NCI-H2107 (cell line): ENCODE results near the gene HIVEP1.

ENCODE experiments used
- DNase-seq: peaks from one replicate; lab custom pipeline; 2025; lab: John Stamatoyannopoulos, UW

HIVEP1 gene

DNA sequence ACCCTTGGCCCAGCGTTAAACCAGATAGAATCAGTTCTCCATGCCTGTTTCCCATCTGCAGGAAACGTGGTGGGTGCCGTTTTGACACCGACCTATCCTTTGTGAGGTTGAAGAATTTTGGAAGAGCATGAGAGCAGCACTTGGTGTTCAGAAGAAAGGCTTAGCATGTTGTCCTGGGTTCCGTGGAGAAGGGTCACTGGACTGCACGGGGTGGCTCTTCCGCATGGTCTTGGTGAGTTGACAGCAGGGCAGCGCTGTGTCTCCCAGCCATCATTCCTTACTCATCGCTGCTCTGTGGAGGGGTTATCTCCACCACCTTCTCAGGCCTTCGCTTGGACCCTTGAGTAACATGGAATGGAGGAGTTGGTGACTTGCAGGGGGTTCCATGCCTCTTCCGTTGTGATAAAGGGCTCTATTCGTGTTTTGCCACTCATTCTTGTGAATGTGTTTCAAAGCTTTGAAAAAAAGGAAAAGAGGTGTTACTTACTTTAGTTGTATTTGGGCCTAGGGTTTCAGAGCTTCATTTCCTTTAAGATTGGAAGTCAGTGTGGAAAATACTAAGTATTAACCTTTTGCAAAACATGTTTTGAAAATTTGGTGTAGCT lies 8.2 kb downstream of the HIVEP1 start:
- DNase-seq, result no peak

DNA sequence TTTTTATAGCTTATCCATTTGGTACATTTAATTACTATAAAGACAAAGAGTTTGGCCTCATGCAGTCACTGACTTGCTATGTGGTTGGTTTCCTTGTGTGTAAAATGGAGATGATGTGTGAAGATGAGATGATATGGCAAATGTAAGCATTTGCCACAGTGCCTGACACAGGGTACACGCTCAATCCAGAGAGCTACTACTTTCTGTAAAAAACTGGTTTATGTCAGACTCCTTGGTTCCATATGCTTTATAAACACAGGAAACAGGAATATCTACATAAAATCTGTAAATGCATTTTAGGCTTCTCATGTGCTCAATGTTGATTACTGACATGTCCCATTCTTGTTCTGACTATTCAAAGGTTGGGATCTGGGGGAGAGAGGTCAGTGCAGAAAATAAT lies 10.4 kb downstream of the HIVEP1 start:
- DNase-seq, result no peak

DNA sequence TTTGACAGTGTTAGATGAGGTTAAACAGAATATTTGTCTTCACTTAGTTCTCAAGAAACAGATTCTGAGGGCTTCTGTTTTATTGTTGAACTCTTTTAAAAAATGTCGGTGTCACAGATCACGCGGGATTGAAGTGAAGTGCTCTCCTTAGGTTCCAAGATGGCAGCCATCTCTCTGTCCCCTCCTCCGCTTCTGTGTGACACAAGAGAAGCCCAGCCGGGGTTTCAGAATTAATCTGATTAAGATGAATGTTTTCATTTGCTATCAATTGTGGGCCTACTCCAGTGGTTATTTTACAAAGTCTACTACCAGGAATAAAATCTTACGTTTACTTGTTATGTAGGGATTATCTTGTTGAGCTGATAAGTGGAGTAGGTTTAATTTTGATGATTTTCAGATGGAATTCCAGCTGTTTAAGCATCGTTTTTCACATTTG lies 10.9 kb downstream of the HIVEP1 start:
- no peak for DNase-seq

DNA sequence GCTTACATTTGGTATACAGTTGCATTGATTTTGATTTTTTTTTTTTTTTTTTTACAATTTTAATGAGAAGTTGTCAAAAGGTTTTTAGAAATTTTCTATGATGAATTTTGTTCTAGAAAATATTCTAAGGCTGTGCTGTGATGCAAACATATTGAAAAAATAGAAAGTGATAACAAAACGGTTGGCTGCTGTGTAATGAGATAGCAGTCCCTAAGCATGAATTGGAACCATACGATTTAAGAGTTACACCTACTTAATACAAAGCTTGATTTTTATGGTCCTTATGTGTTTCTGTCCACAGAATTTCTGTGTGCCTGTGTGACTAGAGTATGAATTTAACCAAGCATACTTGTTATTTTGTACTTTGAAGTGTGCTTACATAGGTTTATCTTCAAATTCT lies 12.1 kb downstream of the HIVEP1 start:
- DNase-seq, result no peak

DNA sequence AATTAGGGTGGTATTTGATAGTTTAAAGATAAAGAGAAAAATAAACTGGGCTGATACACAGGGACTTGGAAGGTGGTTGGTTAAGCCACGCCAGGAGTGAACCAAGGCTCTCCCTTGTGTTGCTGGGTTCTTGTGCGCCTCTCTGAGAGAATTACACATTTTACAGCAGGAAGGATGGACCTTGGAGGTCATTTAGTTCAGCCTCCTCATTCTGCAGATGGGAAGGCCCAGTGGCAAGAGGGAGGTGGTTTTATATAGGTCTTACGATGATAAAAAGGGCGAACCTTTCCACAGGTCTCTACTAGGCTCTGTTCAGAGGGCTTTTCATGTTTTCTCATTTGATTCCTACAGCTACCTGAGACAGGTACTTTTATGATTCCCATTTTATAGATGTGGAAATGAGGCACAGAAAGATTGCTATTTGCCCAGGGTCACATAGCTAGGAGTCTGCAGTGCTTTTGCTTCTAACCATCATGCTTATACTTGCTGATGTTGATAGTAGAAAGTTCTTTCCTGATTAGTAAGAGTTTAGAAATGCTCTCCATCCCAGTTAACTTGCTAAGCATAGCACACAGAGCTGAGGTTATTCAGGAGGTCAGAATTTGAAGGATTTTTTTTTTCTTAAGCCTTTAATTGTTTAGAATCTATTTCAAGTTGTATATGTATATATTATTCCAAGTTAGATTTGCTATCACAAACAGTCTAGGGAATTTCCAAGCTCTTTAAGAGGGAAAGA lies 12.8 kb downstream of the HIVEP1 start:
- no peak for DNase-seq

DNA sequence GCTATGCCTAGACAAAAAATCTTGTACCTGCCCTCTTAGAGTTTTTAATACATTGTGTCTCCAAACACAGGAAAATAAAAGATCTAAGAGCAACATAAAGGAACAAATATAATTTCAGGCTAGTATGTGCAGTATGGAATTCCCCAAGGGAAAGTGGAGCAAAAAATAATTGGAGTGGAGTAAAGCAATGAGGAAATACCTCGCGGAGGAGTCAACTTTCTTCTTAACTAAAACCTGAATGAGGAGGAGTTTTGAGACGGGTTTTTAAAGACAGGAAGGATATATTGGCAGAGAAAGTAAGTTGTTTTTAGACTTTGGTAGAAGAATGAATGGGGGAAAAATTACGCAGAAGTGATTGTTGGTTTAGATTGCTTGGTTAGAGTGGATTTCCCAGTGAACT lies 14.0 kb downstream of the HIVEP1 start:
- no peak for DNase-seq

DNA sequence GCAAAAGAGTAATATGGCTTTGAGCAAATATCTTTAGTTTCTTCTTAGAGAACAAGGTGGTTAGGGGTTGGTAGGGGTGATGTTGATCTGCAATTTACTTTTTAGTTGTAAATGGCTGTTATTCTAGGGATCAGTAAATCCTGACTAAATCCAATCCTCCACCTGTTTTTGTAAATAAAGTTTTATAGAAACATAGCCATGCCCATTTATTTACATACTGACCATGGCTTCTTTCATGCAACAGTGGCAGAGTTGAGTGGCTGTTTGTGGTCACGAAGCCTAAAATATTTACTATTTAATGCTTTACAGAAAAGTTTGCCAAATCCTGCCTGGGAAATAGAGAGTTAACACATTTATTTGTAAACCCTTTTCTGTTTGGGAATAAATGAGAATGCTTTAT lies 14.7 kb downstream of the HIVEP1 start:
- no peak for DNase-seq

DNA sequence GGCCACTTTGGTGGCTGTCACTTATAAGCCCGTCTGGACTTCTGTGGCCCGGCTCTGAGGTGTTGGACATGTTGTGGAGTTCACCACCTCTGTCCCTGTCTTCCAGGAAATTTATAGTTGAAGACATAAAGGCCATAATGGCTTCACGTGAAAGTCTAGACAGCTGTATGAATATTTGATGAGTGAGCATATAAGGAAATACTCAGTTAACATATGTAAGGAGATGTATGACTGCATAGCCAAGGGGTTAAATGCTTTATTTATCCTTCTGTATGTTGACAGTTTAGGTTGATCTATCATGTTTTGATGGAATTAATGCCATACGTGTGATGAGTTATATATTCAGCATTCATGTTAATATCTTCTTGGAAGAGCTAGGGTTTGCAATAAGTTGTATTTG lies 16.1 kb downstream of the HIVEP1 start:
- DNase-seq, result no peak

DNA sequence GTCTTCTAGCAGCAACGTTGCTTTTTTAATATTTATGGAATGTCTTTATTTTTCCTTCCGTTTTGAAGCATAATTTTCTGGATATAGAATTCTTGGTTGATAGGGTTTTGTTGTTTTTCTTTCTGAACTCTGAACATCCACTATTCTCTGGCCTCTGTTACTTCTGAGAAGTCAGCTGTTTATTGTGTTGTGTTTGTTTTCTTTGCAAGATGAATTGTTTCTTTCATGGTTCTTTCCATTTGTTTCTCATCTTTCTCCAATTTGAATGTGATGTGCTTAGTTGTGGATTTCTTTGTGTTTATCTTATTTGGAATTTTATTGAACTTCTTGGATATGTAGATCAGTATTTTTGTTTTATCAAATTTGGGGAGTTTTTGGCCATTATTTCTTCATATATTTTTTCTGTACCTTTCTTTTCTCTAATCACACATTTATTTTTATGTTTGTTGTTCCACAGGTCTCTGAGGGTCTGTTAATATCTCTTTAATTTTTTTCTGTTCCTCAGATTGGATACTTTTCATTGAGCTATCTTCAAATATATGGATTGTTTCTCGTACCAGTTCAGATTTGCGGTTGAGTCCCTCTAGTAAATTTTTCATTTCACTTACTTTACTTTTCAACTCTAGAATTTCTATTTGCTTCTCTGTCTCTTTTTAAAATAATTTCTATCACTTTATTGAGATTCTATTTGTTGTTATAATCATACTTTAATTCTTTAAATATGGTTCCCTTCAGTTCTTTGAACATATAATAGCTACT lies 18.0 kb downstream of the HIVEP1 start:
- DNase-seq, result no peak

DNA sequence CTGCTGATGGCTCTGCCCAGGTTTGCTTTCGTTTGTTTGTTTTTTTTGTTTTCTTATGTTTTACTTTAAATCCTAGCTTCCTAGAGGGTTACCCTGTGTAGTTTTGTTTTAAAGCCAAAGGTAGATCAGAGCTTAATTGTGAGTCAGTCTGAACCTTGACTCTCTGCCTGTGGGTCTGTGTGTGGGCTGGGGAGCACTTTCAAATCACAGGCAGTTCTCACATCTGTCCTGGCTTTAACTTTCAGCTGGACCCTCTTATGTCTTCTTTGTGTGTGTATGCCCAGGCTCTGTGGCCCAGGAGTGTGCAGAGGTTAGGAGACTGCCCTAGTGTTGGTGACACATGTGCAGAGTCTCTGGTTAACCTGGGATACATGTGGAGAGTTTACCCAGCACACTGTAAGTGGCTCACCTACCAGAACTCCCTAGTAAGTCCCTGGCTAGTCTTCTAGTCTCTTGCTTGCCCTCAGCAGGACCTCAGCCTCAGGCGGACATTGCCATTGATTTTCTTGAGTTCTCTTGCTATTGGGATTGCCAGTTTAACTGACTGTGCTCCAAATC lies 19.0 kb downstream of the HIVEP1 start:
- DNase-seq, result no peak

DNA sequence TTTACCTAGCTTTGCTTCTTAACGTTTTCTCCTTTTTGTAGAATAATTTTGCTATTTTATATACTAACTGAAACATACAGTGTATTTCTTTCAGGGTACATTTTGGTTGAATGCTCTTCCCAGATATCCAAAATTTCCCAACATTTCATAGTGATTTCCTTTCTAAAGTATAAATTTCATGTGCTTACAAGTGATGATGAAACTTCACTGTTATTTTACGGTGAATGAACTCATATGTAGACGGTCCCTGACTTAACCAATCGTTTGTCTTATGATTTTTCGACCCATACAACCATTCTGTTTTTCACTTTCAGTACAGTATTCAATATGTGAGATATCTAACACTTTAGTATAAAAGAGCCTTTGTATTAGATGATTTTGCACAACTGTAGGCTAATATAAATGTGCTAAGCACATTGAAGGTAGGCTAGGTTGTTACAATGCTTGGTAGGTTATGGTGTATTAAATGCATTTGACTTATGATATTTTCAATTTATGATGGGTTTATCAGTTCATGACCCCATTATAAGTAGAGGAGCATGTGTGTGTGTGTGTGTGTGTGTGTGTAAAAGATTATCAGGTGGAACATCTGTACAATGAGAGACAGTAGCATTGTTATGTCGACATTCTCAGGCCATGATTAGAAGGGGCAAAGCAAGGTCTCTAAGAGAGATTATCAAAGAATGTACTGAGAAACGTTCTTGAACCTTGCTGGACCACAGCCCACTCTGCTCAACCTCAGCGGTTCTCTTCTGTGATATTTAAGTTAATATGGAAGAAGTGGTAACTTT lies 20.9 kb downstream of the HIVEP1 start:
- DNase-seq, result no peak

DNA sequence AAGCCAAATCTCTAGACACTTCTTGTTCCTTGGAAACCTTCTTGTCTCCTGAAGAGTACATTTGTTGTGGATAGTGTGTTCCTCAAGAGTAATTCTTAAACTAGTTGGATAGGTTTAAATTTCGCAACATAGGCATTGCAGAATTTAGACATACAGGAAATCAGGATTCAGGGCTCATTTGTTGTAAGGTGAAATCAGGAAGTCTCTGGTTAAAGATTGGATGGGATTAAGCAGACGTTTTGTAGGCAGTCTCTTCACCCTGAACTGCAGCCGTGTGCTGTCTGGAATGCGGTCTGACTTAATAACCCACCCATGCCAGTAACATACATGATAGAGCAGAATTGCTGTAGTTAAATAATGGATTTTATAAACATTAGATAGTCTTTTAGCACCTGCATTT lies 21.7 kb downstream of the HIVEP1 start:
- DNase-seq, result no peak

DNA sequence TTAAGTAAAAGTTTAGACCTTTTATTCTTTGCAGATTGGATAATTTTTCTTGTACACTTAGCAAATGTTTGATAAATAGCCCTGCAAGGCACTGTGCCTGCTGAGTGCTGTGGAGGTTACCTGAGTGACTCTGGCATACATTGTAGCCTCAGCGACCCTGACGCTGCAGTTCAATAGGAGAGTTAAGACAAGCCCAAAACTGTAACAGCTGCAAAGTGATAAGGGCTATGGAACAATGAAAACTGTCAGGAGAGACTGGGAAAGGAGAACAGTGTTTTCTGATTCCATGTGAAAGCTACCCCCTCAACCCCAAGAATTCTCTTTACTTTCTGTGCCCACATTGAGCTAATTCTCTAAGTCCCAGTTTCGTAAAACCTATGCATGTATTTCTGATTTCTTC lies 22.2 kb downstream of the HIVEP1 start:
- DNase-seq, result no peak

DNA sequence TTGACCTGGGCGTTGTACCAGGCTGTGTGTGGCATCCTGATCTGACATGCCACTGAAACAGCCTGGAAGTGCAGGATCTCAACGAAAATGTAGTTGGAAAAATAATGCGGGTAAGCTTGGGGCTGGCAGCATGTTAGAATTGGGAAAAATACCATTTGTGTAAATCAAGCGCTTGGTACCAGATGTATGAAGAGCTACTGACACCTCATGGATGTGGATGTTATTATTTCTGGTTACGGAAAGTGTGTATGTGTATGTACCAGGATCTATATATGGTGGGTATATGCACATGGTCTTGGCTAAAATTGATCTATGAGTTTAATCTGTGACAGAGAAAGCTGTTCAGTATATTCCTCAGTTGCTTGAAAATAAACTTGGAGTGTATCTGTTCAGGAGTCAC lies 22.7 kb downstream of the HIVEP1 start:
- DNase-seq, result no peak

DNA sequence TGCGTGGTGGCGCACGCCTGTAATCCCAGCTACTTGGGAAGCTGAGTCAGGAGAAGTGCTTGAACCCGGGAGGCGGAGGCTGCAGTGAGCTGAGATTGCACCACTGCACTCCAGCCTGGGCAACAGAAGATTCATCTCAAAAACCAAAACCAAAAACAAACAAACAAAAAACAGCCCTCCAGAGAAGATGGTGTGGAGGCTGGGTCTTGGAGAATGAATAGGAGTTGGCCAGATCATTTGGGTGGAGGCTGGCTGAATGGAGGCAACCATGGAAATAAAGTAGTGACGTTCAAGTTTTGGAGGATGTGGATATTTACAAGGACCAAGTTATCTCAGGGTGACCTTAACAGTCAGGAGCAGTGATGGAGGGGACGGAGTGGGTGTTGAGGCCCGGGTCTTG lies 24.7 kb downstream of the HIVEP1 start:
- DNase-seq, result no peak

DNA sequence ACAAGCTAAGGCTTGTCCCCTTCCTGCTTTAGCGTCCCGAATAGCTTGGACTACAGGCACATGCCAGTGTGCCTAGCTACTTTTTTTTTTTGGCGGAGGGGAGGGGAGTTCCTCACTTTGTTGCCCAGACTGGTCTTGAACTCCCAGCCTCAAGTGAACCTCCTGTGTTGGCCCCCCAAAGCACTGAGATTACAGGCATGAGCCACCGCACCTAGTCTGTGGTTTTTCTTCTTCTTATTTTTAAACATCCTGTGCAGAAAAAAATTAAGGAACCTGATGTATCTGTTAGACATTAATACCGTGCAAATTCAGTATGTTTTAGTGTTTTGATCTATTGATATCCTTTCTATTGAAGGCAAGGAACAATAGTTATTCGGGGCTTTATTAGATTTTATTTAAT lies 25.7 kb downstream of the HIVEP1 start:
- no peak for DNase-seq

DNA sequence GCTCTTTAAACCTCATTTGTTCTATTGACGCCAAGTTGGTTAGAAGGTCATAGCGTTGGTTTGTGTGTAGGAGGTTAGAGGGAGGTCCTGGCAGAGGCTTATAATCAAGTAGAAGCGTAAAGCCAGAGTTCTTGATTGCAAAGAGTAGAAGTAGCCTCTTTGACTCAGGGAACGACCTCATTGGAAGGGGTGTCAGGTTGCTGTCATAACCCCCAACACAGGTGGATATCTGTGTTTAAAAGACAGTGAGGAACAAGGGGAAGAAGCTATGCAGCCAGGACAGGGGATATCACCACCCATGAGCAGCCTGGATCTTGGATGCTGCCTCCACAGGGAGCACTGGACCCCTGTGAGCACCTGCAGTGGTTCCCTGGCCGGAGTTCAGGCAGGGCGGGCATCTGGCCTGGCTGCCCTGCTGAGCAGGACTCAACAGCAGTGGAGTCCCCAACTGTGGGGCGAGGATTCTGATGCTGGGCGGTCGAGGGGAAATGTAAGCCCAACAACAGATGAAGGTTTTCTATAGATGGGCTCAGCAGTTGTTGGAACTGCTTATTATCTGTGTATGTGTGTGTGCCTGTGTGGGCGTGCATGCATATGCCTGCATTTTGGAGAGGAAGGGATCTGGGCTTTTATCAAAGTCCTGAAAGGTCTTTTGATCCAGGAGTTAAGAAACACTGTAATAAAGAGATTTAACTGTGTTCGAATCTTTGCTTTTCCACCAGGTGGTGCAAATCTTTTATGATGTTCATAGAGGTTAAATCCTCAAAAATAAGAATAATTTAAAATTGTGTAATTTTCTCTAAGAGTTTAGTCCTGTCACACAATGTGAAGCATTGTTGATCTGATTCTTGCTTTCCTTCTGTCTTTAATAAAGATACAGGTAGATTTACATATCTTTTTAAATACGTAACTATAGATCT lies 27.7 kb downstream of the HIVEP1 start:
- no peak for DNase-seq

DNA sequence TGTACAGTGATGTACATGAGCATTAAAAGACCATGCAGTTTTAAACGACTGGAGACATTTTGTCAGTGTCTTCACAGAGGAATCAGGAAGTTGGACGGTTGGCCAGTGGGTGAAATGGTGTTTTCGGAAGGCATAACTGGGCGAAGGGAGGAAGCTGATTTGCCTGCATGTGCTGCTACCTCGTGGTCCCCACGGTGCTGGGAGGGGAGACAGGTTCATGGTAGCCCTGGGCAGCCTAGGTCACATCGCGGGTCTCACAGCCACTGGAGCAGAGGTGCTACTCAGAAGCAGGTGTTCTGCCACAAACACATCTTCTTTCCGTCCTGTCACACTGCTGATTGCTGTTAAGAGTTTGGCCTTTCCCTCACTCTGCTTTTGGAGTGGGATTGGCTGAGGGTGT lies 35.2 kb downstream of the HIVEP1 start:
- no peak for DNase-seq

DNA sequence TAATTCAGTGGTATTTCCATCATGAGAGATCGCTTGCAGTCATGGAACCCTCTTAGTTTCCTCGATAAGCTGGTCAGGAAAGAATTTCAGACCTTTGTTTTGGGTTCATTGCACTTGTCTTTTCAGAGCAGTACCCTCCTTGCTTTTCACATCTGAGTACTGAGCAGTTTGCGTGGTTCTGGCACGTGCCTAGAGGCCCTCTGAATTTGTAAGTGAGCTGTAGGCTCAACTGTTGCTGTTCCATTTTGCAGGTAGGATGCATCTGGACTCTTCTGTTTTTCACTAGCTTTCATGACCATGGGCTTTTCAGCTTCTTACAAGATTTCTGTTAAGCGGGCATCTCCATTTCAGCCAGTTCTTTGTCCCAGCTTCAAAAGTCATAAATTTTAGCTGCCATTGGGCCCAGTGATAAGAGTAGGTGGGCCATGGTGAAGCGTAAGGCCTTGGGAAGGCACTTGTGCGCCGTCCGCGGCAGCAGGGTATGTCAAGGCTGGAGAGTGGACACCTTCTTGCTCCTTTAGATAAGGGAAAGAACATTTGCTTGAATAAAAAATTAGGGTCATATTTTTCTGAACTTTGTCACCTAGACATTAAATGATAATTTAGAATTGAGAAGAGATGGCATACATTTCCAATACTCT lies 35.8 kb downstream of the HIVEP1 start:
- DNase-seq, result no peak

DNA sequence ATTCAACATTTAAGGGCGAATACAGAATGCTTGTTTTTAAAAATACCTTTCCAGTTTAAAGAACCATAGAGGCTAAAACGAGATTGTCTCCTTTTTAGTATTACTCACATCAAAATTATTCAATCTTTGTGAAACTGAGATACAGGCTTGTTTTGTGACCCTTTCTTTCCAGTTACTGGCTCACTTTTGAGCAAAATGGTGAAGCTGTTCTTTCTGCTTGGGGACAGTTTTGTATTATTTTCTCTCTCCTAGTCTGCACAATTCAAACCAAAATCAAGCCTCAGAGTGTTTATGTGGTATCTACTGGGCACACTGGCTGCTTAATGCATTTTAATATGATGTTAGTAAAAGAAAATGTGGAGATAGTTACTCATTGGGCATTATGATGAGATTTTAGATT lies 36.5 kb downstream of the HIVEP1 start:
- DNase-seq, result no peak

DNA sequence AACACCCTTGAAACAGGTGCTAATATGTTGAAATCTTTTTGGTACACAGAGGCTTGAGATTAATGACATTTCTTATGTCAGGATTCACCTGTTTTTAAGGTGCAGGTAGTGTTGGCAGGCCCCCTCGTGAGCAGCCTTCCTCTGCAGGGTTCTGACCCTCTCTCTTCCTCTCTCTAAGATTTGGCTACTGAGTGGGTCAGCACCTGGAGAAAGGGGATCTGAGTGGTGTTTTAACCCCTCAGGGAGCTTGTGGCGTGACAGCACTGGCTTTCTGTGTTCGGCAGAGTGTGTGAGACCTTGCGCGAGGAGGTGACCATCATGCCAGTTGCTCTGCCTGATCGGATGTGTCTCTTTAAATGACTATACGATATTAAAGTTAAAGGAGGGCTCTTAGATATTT lies 37.1 kb downstream of the HIVEP1 start:
- no peak for DNase-seq
